Suprapubic skin (tissue), 4 donors: ENCODE measurements around the gene XAF1. TPM values are rescaled to one million over a fixed set of nuclear protein-coding genes. Genes with fewer than 3 reads are reported as not detected.

Source experiments
- DNase-seq, 2 donors: peaks; one replicate each; pipeline ENCODE4 v3.0.0-alpha.2; 2019; ENCODE audit warnings: low spot score in 2 of 2
- H3K27ac ChIP-seq: fragments of 200-600 bp; sonication (generic); one replicate; pipeline ENCODE4 v1.5.1; 2019
- H3K27me3 ChIP-seq: fragments of 200-600 bp; sonication (generic); one replicate; pipeline ENCODE4 v1.5.1; 2019
- H3K36me3 ChIP-seq: fragments of 200-600 bp; sonication (generic); one replicate; pipeline ENCODE4 v1.5.1; 2019
- H3K4me1 ChIP-seq: fragments of 200-600 bp; sonication (generic); one replicate; pipeline ENCODE4 v1.5.1; 2019
- H3K4me3 ChIP-seq: fragments of 200-600 bp; sonication (generic); one replicate; pipeline ENCODE4 v1.5.1; 2019; ENCODE audit warnings: mild to moderate bottlenecking
- H3K9me3 ChIP-seq: fragments of 200-600 bp; sonication (generic); one replicate; pipeline ENCODE4 v1.5.1; 2019
- CTCF ChIP-seq, 2 donors: fragments of 200-600 bp in 1 of 2; fragments of 450-650 bp in 1 of 2; sonication (generic) in 1 of 2; IDR thresholded peaks; one replicate each; pipeline ENCODE4 v1.5.1; 2016 to 2019; ENCODE audit warnings: antibody characterized with exemption in 2 of 2, mild to moderate bottlenecking in 1 of 2, moderate library complexity in 1 of 2
- EP300 ChIP-seq: sonication (generic); formaldehyde crosslinking; IDR thresholded peaks from one replicate; pipeline ENCODE4 v1.6.1; 2017; ENCODE audit warnings: antibody characterized with exemption
- POLR2A ChIP-seq, 2 donors: fragments of 450-650 bp; IDR thresholded peaks; one replicate each; pipeline ENCODE4 v1.6.1; 2017; ENCODE audit warnings: antibody characterized with exemption in 2 of 2, mild to moderate bottlenecking in 2 of 2, moderate library complexity in 2 of 2
- POLR2AphosphoS5 ChIP-seq, 3 donors: sonication (generic); formaldehyde crosslinking; IDR thresholded peaks; one replicate each; pipeline ENCODE4 v1.6.1; 2017; ENCODE audit warnings: antibody characterized with exemption in 3 of 3
- WGBS: methylation state at CpG from one replicate; pipeline ENCODE4 v1.1.5; 2018; 5-methylcytosine and 5-hydroxymethylcytosine counted together
- total RNA-seq, 4 donors: library from RNA; depleted of rRNA; stranded (reverse); fragments of >200 nt; gene quantifications; one replicate each; pipeline ENCODE4 v1.1.0, GENCODE V29; 2016

Gene XAF1
- total RNA-seq, 4 donors from 2014 or later, result 4.3 to 21.1 (median 10.9) TPM

- Histone ChIP-seq H3K36me3 (no peaks in the 10 kb centered on the region), H3K9me3 (no peaks in the 10 kb centered on the region), H3K27ac (no peak overlapping the region), H3K27me3 (peaks cover 7% of the 10 kb centered on the region), H3K4me3 (no peak overlapping the region), H3K4me1 (no peaks in the 10 kb centered on the region)
- DNase-seq, result no peak
- 78% methylated on average over 5 of the region's 5 CpGs for WGBS
- no peak for TF ChIP-seq POLR2A (IDR thresholded peaks at IDR 0.05)
- TF ChIP-seq EP300, result no peak
- no peak for TF ChIP-seq POLR2AphosphoS5 (IDR thresholded peaks at IDR 0.05)
- TF ChIP-seq CTCF (IDR thresholded peaks at IDR 0.05), result no peak
Measured at GRCh38 chr17:6793748-6794493, 38.1 kb downstream of the XAF1 start.

- DNase-seq, result no peak
- H3K9me3 ChIP-seq, result no peaks in the 10 kb centered on the region
- no peaks in the 10 kb centered on the region for H3K36me3 ChIP-seq
- no peak for TF ChIP-seq POLR2AphosphoS5 (IDR thresholded peaks at IDR 0.05)
- TF ChIP-seq EP300, result no peak
- WGBS, result 72% methylated on average over 10 of the region's 10 CpGs
- peaks cover 10% of the 10 kb centered on the region for H3K27me3 ChIP-seq
- H3K4me3 ChIP-seq, result no peak overlapping the region
- no peak overlapping the region for H3K27ac ChIP-seq
- no peaks in the 10 kb centered on the region for H3K4me1 ChIP-seq
Measured at GRCh38 chr17:6796017-6796886, 40.4 kb downstream of the XAF1 start.

GRCh38 chr17:6796887-6797490, 41.1 kb downstream of the XAF1 start:
- no peaks in the 10 kb centered on the region for H3K4me1 ChIP-seq
- DNase-seq, result no peak
- no peak overlapping the region for H3K27ac ChIP-seq
- peaks cover 10% of the 10 kb centered on the region for H3K27me3 ChIP-seq
- H3K9me3 ChIP-seq, result no peaks in the 10 kb centered on the region
- no peaks in the 10 kb centered on the region for H3K36me3 ChIP-seq
- H3K4me3 ChIP-seq, result no peak overlapping the region
- 51% methylated on average over 2 of the region's 2 CpGs for WGBS
- TF ChIP-seq POLR2A (IDR thresholded peaks at IDR 0.05) (no peak), EP300 (no peak), POLR2AphosphoS5 (IDR thresholded peaks at IDR 0.05) (no peak), CTCF (IDR thresholded peaks at IDR 0.05) (no peak)

- no peak for DNase-seq
- no peaks in the 10 kb centered on the region for H3K4me1 ChIP-seq
- no peak overlapping the region for H3K27ac ChIP-seq
- H3K9me3 ChIP-seq, result no peaks in the 10 kb centered on the region
- H3K27me3 ChIP-seq, result peaks cover 10% of the 10 kb centered on the region
- TF ChIP-seq EP300, result no peak
- TF ChIP-seq POLR2A (IDR thresholded peaks at IDR 0.05), result no peak
- no peak for TF ChIP-seq POLR2AphosphoS5 (IDR thresholded peaks at IDR 0.05)
- TF ChIP-seq CTCF (IDR thresholded peaks at IDR 0.05), result no peak
- 45% methylated on average over 8 of the region's 8 CpGs for WGBS
- no peak overlapping the region for H3K4me3 ChIP-seq
- no peaks in the 10 kb centered on the region for H3K36me3 ChIP-seq
Measured at GRCh38 chr17:6797718-6798351, 42.0 kb downstream of the XAF1 start.

- TF ChIP-seq POLR2A (IDR thresholded peaks at IDR 0.05) (no peak), EP300 (no peak), POLR2AphosphoS5 (IDR thresholded peaks at IDR 0.05) (no peak)
- no peak for DNase-seq
Measured at GRCh38 chr17:6799738-6800137, 43.9 kb downstream of the XAF1 start.

More at GRCh38 chr17:6799738-6800137, 43.9 kb downstream of the XAF1 start:
- 79% methylated on average over 6 of the region's 6 CpGs for WGBS
- Histone ChIP-seq H3K4me1 (no peaks in the 10 kb centered on the region), H3K9me3 (no peaks in the 10 kb centered on the region), H3K27me3 (peaks cover 10% of the 10 kb centered on the region), H3K36me3 (no peaks in the 10 kb centered on the region), H3K4me3 (no peak overlapping the region), H3K27ac (no peak overlapping the region)
